Measurements from ENCODE around the gene DCLRE1B.

DNA sequence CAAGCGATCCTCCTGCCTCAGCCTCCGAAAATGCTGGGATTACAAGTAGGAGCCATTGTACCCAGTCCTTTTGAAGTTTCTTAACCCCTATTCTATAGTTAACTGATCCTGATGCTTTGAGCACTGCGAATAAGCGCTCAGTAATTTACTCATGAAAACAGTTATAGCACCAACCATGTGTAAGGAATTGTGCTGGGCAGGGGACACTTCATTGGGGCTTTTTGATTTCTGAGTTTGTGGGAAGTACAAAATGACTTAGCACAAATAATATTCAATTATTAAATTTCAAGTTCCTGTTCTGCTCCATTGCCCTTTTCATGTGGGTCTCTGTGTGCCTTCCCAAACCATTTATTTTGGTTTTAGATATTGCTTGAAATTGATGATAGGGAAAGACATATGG lies 17.8 kb downstream of the DCLRE1B start:
- TF ChIP-seq, protein P1, sequence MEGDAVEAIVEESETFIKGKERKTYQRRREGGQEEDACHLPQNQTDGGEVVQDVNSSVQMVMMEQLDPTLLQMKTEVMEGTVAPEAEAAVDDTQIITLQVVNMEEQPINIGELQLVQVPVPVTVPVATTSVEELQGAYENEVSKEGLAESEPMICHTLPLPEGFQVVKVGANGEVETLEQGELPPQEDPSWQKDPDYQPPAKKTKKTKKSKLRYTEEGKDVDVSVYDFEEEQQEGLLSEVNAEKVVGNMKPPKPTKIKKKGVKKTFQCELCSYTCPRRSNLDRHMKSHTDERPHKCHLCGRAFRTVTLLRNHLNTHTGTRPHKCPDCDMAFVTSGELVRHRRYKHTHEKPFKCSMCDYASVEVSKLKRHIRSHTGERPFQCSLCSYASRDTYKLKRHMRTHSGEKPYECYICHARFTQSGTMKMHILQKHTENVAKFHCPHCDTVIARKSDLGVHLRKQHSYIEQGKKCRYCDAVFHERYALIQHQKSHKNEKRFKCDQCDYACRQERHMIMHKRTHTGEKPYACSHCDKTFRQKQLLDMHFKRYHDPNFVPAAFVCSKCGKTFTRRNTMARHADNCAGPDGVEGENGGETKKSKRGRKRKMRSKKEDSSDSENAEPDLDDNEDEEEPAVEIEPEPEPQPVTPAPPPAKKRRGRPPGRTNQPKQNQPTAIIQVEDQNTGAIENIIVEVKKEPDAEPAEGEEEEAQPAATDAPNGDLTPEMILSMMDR (IDR thresholded peaks at IDR 0.05; ENCODE audit: poor library complexity): no peak
- TF ChIP-seq EZH2 (IDR thresholded peaks at IDR 0.05; ENCODE audit: borderline replicate concordance): no peak

Measured in hepatocyte (in vitro differentiated cells).